Activated CD4-positive, alpha-beta T cell treated with anti-CD3 and anti-CD28 coated beads for 36 hours (primary cell): ENCODE results near the gene TMPRSS11D. TPM values are rescaled to one million over a fixed set of nuclear protein-coding genes. Genes with fewer than 3 reads are reported as not detected.

Experiments used
- ATAC-seq: fragments of 200-7000 bp; cut with Tn5 transposase; one replicate; pipeline ENCODE4 v1.10.0; 2021; ENCODE audit warnings: mild to moderate bottlenecking, moderate library complexity
- CTCF ChIA-PET: fragments of 350-600 bp; sonication (Branson Sonifier 250); formaldehyde crosslinking; loops from one replicate; lab custom pipeline; 2021; ENCODE audit warnings: antibody characterized with exemption; lab: Charles Lee
- POLR2A ChIA-PET: fragments of 350-600 bp; sonication (Branson Sonifier 250); formaldehyde crosslinking; loops from one replicate; lab custom pipeline; 2021; ENCODE audit warnings: antibody characterized with exemption, inconsistent platforms; lab: Charles Lee
- DNase-seq: peaks from one replicate; pipeline ENCODE4 v3.0.0-alpha.2; 2020
- H3K27ac Mint-ChIP-seq: one replicate; pipeline ENCODE4 v1.8.0; 2021; ENCODE audit warnings: mixed read lengths
- H3K27me3 Mint-ChIP-seq: one replicate; pipeline ENCODE4 v1.8.0; 2021; ENCODE audit warnings: mixed read lengths
- H3K36me3 Mint-ChIP-seq: one replicate; pipeline ENCODE4 v1.8.0; 2021; ENCODE audit warnings: low read depth, mixed read lengths
- H3K4me1 Mint-ChIP-seq: one replicate; pipeline ENCODE4 v1.8.0; 2021; ENCODE audit warnings: mixed read lengths
- H3K4me3 Mint-ChIP-seq: one replicate; pipeline ENCODE4 v1.8.0; 2021; ENCODE audit warnings: mild to moderate bottlenecking, moderate library complexity, mixed read lengths
- H3K9me3 Mint-ChIP-seq: one replicate; pipeline ENCODE4 v1.8.0; 2021; ENCODE audit warnings: low read depth, mixed read lengths
- intact Hi-C, 2 experiments: fragments of 100-400 bp; cut with DNase I in 1 of 2; cut with micrococcal nuclease in 1 of 2; formaldehyde crosslinking; loops; one replicate each; pipeline versions ENCODE4 v1.14.2 to v1.15.1; 2022 to 2024; cut with DNase I, micrococcal nuclease
- total RNA-seq, 2 experiments: library from RNA; stranded (reverse); gene quantifications; one replicate each; pipeline ENCODE4 v1.2.3, GENCODE V29; 2021

Gene TMPRSS11D
- not detected for total RNA-seq

GRCh38 chr4:67883902-67884301 lies at the start of gene TMPRSS11D:
TSS of gene TMPRSS11D (minus strand) at chr4:67884002. CDS start at chr4:67883933, 69 bp downstream.
- Mint-ChIP-seq H3K27me3 (peaks cover 5% of the 10 kb centered on the region), H3K27ac (no peak within 1 kb of the TSS), H3K4me3 (no peak within 1 kb of the TSS), H3K36me3 (no peaks in the 10 kb centered on the region), H3K9me3 (no peaks in the 10 kb centered on the region), H3K4me1 (no peaks in the 10 kb centered on the region)
- CTCF ChIA-PET = interaction anchor here (1.5 to 1.7 kb wide), 2 partner anchors 9 to 25 kb away, joined by 5 to 6 read pairs; no protein-coding TSS in a partner anchor
- DNase-seq = no peak
- POLR2A ChIA-PET = no interaction called here
- intact Hi-C loops = no loop called here
- ATAC-seq = no peak

GRCh38 chr4:67933038-67933437 lies 49.2 kb upstream of the TMPRSS11D start:
- no peaks in the 10 kb centered on the region for H3K9me3 Mint-ChIP-seq
- no peaks in the 10 kb centered on the region for H3K4me1 Mint-ChIP-seq
- no peaks in the 10 kb centered on the region for H3K36me3 Mint-ChIP-seq
- ATAC-seq (no peak), DNase-seq (no peak)
- CTCF ChIA-PET = interaction anchor here (0.8 kb wide), 1 partner anchor 234 kb away, joined by 5 read pairs; no protein-coding TSS in a partner anchor
- H3K27ac Mint-ChIP-seq = no peak overlapping the region
- H3K4me3 Mint-ChIP-seq = no peak overlapping the region
- intact Hi-C loops = no loop called here
- POLR2A ChIA-PET = no interaction called here
- peaks cover 11% of the 10 kb centered on the region for H3K27me3 Mint-ChIP-seq

GRCh38 chr4:67931256-67931655 lies 47.5 kb upstream of the TMPRSS11D start:
- H3K27me3 Mint-ChIP-seq = peaks cover 11% of the 10 kb centered on the region
- H3K27ac Mint-ChIP-seq = no peak overlapping the region
- ChIA-PET POLR2A (no interaction called here), CTCF (no interaction called here)
- DNase-seq (no peak), ATAC-seq (no peak)
- no peak overlapping the region for H3K4me3 Mint-ChIP-seq
- no peaks in the 10 kb centered on the region for H3K36me3 Mint-ChIP-seq
- no peaks in the 10 kb centered on the region for H3K9me3 Mint-ChIP-seq
- intact Hi-C loops = no loop called here
- H3K4me1 Mint-ChIP-seq = no peaks in the 10 kb centered on the region

- intact Hi-C loops = no loop called here
- no peak for DNase-seq
- POLR2A ChIA-PET = no interaction called here
- CTCF ChIA-PET = interaction anchor here (1.1 kb wide), 1 partner anchor 9 kb away, joined by 3 read pairs; no protein-coding TSS in a partner anchor
- Mint-ChIP-seq H3K4me1 (no peaks in the 10 kb centered on the region), H3K27me3 (peaks cover 9% of the 10 kb centered on the region), H3K27ac (no peak overlapping the region), H3K4me3 (no peak overlapping the region), H3K36me3 (no peaks in the 10 kb centered on the region), H3K9me3 (peaks cover 2% of the 10 kb centered on the region)
- no peak for ATAC-seq
These were observed 45.6 kb upstream of the TMPRSS11D start for GRCh38 chr4:67929426-67929825.

- H3K4me3 Mint-ChIP-seq = no peak overlapping the region
- DNase-seq (no peak), ATAC-seq (no peak)
- no peaks in the 10 kb centered on the region for H3K36me3 Mint-ChIP-seq
- intact Hi-C loops = no loop called here
- no peaks in the 10 kb centered on the region for H3K4me1 Mint-ChIP-seq
- H3K27me3 Mint-ChIP-seq = peaks cover 7% of the 10 kb centered on the region
- CTCF ChIA-PET = interaction anchor here (0.6 to 1.1 kb wide), 2 partner anchors 8 to 10 kb away, joined by 3 read pairs; no protein-coding TSS in a partner anchor
- peaks cover 6% of the 10 kb centered on the region for H3K9me3 Mint-ChIP-seq
- POLR2A ChIA-PET = no interaction called here
- H3K27ac Mint-ChIP-seq = no peak overlapping the region
These were observed 44.7 kb upstream of the TMPRSS11D start for GRCh38 chr4:67928546-67928945.

- Mint-ChIP-seq H3K27ac (no peak overlapping the region), H3K27me3 (peaks cover 7% of the 10 kb centered on the region), H3K36me3 (no peaks in the 10 kb centered on the region), H3K9me3 (peaks cover 6% of the 10 kb centered on the region), H3K4me1 (no peaks in the 10 kb centered on the region), H3K4me3 (no peak overlapping the region)
- DNase-seq (no peak), ATAC-seq (no peak)
- POLR2A ChIA-PET = no interaction called here
- CTCF ChIA-PET = no interaction called here
- intact Hi-C loops = no loop called here
These were observed 43.4 kb upstream of the TMPRSS11D start for GRCh38 chr4:67927251-67927650.

GRCh38 chr4:67926485-67926884 lies 42.7 kb upstream of the TMPRSS11D start:
- ChIA-PET POLR2A (no interaction called here), CTCF (interaction anchor here (1.2 kb wide), 1 partner anchor 16 kb away, joined by 3 read pairs; no protein-coding TSS in a partner anchor)
- ATAC-seq = no peak
- Mint-ChIP-seq H3K27ac (no peak overlapping the region), H3K4me1 (no peaks in the 10 kb centered on the region), H3K27me3 (peaks cover 4% of the 10 kb centered on the region), H3K4me3 (no peak overlapping the region), H3K36me3 (no peaks in the 10 kb centered on the region), H3K9me3 (peaks cover 6% of the 10 kb centered on the region)
- intact Hi-C loops = no loop called here
- DNase-seq = no peak

GRCh38 chr4:67922697-67923096 lies 38.9 kb upstream of the TMPRSS11D start:
- Mint-ChIP-seq H3K36me3 (no peaks in the 10 kb centered on the region), H3K4me1 (no peaks in the 10 kb centered on the region), H3K27ac (no peak overlapping the region), H3K27me3 (peaks cover 6% of the 10 kb centered on the region), H3K4me3 (no peak overlapping the region), H3K9me3 (peaks cover 6% of the 10 kb centered on the region)
- ChIA-PET POLR2A (no interaction called here), CTCF (no interaction called here)
- intact Hi-C loops = no loop called here
- ATAC-seq = no peak
- DNase-seq = no peak

GRCh38 chr4:67918428-67918827 lies 34.6 kb upstream of the TMPRSS11D start:
- intact Hi-C loops = loop anchor here in 1 of 2 experiments (1.0 kb wide), 1 partner anchor 257 kb away; no protein-coding TSS in a partner anchor
- ATAC-seq (no peak), DNase-seq (no peak)
- Mint-ChIP-seq H3K27me3 (peaks cover 9% of the 10 kb centered on the region), H3K4me3 (no peak overlapping the region), H3K4me1 (no peaks in the 10 kb centered on the region), H3K27ac (no peak overlapping the region), H3K36me3 (no peaks in the 10 kb centered on the region), H3K9me3 (no peaks in the 10 kb centered on the region)
- CTCF ChIA-PET = interaction anchor here (0.8 to 3.4 kb wide), 2 partner anchors 8 to 1854 kb away, joined by 3 to 12 read pairs; no protein-coding TSS in a partner anchor
- POLR2A ChIA-PET = no interaction called here

- POLR2A ChIA-PET = no interaction called here
- ATAC-seq (no peak), DNase-seq (no peak)
- H3K36me3 Mint-ChIP-seq = no peaks in the 10 kb centered on the region
- no peaks in the 10 kb centered on the region for H3K9me3 Mint-ChIP-seq
- CTCF ChIA-PET = no interaction called here
- peaks cover 15% of the 10 kb centered on the region for H3K27me3 Mint-ChIP-seq
- no peak overlapping the region for H3K4me3 Mint-ChIP-seq
- intact Hi-C loops = no loop called here
- no peaks in the 10 kb centered on the region for H3K4me1 Mint-ChIP-seq
- H3K27ac Mint-ChIP-seq = no peak overlapping the region
These were observed 31.7 kb upstream of the TMPRSS11D start for GRCh38 chr4:67915400-67915966.

- Mint-ChIP-seq H3K27me3 (peaks cover 9% of the 10 kb centered on the region), H3K4me3 (no peak overlapping the region), H3K9me3 (no peaks in the 10 kb centered on the region), H3K36me3 (no peaks in the 10 kb centered on the region), H3K27ac (no peak overlapping the region), H3K4me1 (no peaks in the 10 kb centered on the region)
- DNase-seq = no peak
- ChIA-PET POLR2A (no interaction called here), CTCF (interaction anchor here (1.2 to 2.5 kb wide), 5 partner anchors 9 to 166 kb away, joined by 3 to 12 read pairs (median 4); no protein-coding TSS in a partner anchor)
- ATAC-seq = no peak
- intact Hi-C loops = loop anchor here in 1 of 2 experiments (5.0 kb wide), 1 partner anchor 165 kb away; no protein-coding TSS in a partner anchor
These were observed 28.3 kb upstream of the TMPRSS11D start for GRCh38 chr4:67912080-67912479.

- DNase-seq (no peak), ATAC-seq (no peak)
- intact Hi-C loops = loop anchor here (2.0 to 5.0 kb wide), 4 partner anchors 39 to 363 kb away; no protein-coding TSS in a partner anchor
- H3K27me3 Mint-ChIP-seq = peaks cover 9% of the 10 kb centered on the region
- POLR2A ChIA-PET = no interaction called here
- no peak overlapping the region for H3K4me3 Mint-ChIP-seq
- CTCF ChIA-PET = interaction anchor here (0.6 to 2.5 kb wide), 9 partner anchors 9 to 166 kb away, joined by 3 to 12 read pairs (median 3); partner anchors contain the start of gene GNRHR
- no peaks in the 10 kb centered on the region for H3K36me3 Mint-ChIP-seq
- no peaks in the 10 kb centered on the region for H3K4me1 Mint-ChIP-seq
- H3K9me3 Mint-ChIP-seq = no peaks in the 10 kb centered on the region
- H3K27ac Mint-ChIP-seq = no peak overlapping the region
These were observed 27.8 kb upstream of the TMPRSS11D start for GRCh38 chr4:67911638-67912037.
